CD14-positive monocyte (primary cell): ENCODE measurements around the gene CDH13. TPM values are rescaled to one million over a fixed set of nuclear protein-coding genes. Genes with fewer than 3 reads are reported as not detected.

Source experiments
- DNase-seq, 3 donors: peaks; one replicate each; pipeline ENCODE4 v3.0.0-alpha.2; 2011 to 2022
- H2AFZ ChIP-seq: 2 replicates; pipeline ENCODE4 v1.6.0; 2012; ENCODE audit warnings: mild to moderate bottlenecking, low read depth, low read length, inconsistent platforms; ENCODE audit not compliant: insufficient read depth, poor library complexity, severe bottlenecking
- H3K27ac ChIP-seq, 2 donors: 1 replicate in 1 of 2; 2 replicates in 1 of 2; pipeline ENCODE4 v1.5.1; 2012 to 2013; ENCODE audit warnings: low read length in 2 of 2, control low read depth in 1 of 2, inconsistent platforms in 1 of 2, low read depth in 1 of 2, mild to moderate bottlenecking in 1 of 2
- H3K27me3 ChIP-seq, 2 donors: one replicate each; pipeline versions ENCODE4 v1.6.0 to v1.6.1; 2011 to 2013; ENCODE audit warnings: low read length in 2 of 2; ENCODE audit not compliant: control insufficient read depth in 2 of 2, insufficient read depth in 2 of 2
- H3K36me3 ChIP-seq, 2 donors: replicated peaks in 1 of 2; 1 replicate in 1 of 2; 2 replicates in 1 of 2; pipeline versions ENCODE4 v1.5.1 to v1.6.1; 2012 to 2013; ENCODE audit warnings: low read length in 2 of 2, control low read depth in 1 of 2, inconsistent platforms in 1 of 2, mild to moderate bottlenecking in 1 of 2; ENCODE audit not compliant: insufficient read depth in 2 of 2, control insufficient read depth in 1 of 2
- H3K4me1 ChIP-seq, 2 donors: 1 replicate in 1 of 2; 2 replicates in 1 of 2; pipeline versions ENCODE4 v1.5.1 to v1.6.1; 2012 to 2013; ENCODE audit warnings: low read length in 2 of 2, control low read depth in 1 of 2, inconsistent platforms in 1 of 2, mild to moderate bottlenecking in 1 of 2, moderate library complexity in 1 of 2; ENCODE audit not compliant: insufficient read depth in 2 of 2, control insufficient read depth in 1 of 2
- H3K4me2 ChIP-seq: replicated peaks from 2 replicates; pipeline ENCODE3; 2012; ENCODE audit warnings: low read length, moderate library complexity, mild to moderate bottlenecking; ENCODE audit not compliant: poor library complexity, severe bottlenecking; ENCODE audit errors: extremely low read depth
- H3K4me3 ChIP-seq, 3 experiments: fragments of 200-600 bp in 1 of 3; sonication (generic) in 1 of 3; replicated peaks in 1 of 3; 1 replicate in 2 of 3; 2 replicates in 1 of 3; pipeline ENCODE4 v1.5.1; 2011 to 2013; ENCODE audit warnings: low read length in 3 of 3, mild to moderate bottlenecking in 3 of 3, control low read depth in 2 of 3, low read depth in 2 of 3, inconsistent platforms in 1 of 3, moderate library complexity in 1 of 3
- H3K79me2 ChIP-seq: 2 replicates; pipeline ENCODE4 v1.6.0; 2012; ENCODE audit warnings: mild to moderate bottlenecking, control low read depth, inconsistent platforms, low read length, moderate library complexity; ENCODE audit not compliant: insufficient read depth
- H3K9ac ChIP-seq: 2 replicates; pipeline ENCODE4 v1.6.0; 2017; ENCODE audit warnings: low read length, mild to moderate bottlenecking; ENCODE audit not compliant: insufficient read depth, poor library complexity, severe bottlenecking
- H3K9me3 ChIP-seq, 2 donors: replicated peaks in 1 of 2; 1 replicate in 1 of 2; 2 replicates in 1 of 2; pipeline versions ENCODE4 v1.5.1 to v1.6.1; 2012 to 2013; ENCODE audit warnings: low read length in 2 of 2, control low read depth in 1 of 2; ENCODE audit not compliant: control insufficient read depth in 1 of 2, insufficient read depth in 1 of 2
- H4K20me1 ChIP-seq: 2 replicates; pipeline ENCODE4 v1.6.0; 2012; ENCODE audit warnings: mild to moderate bottlenecking, low read length, control low read depth, moderate library complexity; ENCODE audit not compliant: insufficient read depth
- H3K27ac Mint-ChIP-seq, 7 donors: one replicate each; pipeline ENCODE4 v1.8.0; 2020; ENCODE audit warnings: mild to moderate bottlenecking in 7 of 7, mixed read lengths in 7 of 7, moderate library complexity in 6 of 7, inconsistent platforms in 2 of 7
- H3K27me3 Mint-ChIP-seq, 3 donors: one replicate each; pipeline ENCODE4 v1.8.0; 2021 to 2022; ENCODE audit warnings: low read depth in 3 of 3, mild to moderate bottlenecking in 3 of 3, mixed read lengths in 3 of 3, moderate library complexity in 3 of 3, inconsistent platforms in 1 of 3
- H3K36me3 Mint-ChIP-seq, 2 donors: one replicate each; pipeline ENCODE4 v1.8.0; 2020; ENCODE audit warnings: mixed read lengths in 2 of 2, inconsistent platforms in 1 of 2, mild to moderate bottlenecking in 1 of 2
- H3K4me1 Mint-ChIP-seq: one replicate; pipeline ENCODE4 v1.8.0; 2020; ENCODE audit warnings: mild to moderate bottlenecking, mixed read lengths
- H3K4me3 Mint-ChIP-seq, 2 donors: one replicate each; pipeline ENCODE4 v1.8.0; 2020; ENCODE audit warnings: mild to moderate bottlenecking in 2 of 2, mixed read lengths in 2 of 2, moderate library complexity in 1 of 2
- H3K9me3 Mint-ChIP-seq, 7 donors: one replicate each; pipeline ENCODE4 v1.8.0; 2020 to 2022; ENCODE audit warnings: mixed read lengths in 7 of 7, mild to moderate bottlenecking in 6 of 7, moderate library complexity in 6 of 7, inconsistent platforms in 2 of 7
- WGBS: methylation state at CpG from one replicate; pipeline ENCODE4 v1.1.5; 2013; ENCODE audit warnings: missing lambda C conversion rate; ENCODE audit not compliant: insufficient coverage; 5-methylcytosine and 5-hydroxymethylcytosine counted together
- intact Hi-C, 2 donors: fragments of 100-400 bp; cut with micrococcal nuclease; formaldehyde crosslinking; loops; one replicate each; pipeline versions ENCODE4 v1.15.0 to v1.15.1; 2023
- polyA plus RNA-seq, 3 donors: library from polyadenylated mRNA; depleted of rRNA in 1 of 3; unstranded in 2 of 3; stranded (reverse) in 1 of 3; fragments of 300-500 nt in 2 of 3; fragments of >200 nt in 1 of 3; fragmentation: Illumina TruSeq in 2 of 3; gene quantifications; 1 replicate in 2 of 3; 2 replicates in 1 of 3; pipeline ENCODE4 v1.2.3, GENCODE V29; 2012 to 2021
- TF ChIP-seq, protein P1 (sequence below): fragments of 200-600 bp; IDR thresholded peaks from one replicate; pipeline ENCODE4 v1.8.0; 2022; ENCODE audit warnings: antibody characterized with exemption, mild to moderate bottlenecking

CDH13 gene
- polyA plus RNA-seq, 3 donors: 0.13 to 0.19 TPM; not detected in 1

GRCh38 chr16:83318390-83318789 is 691.6 kb downstream of the CDH13 start:
- Histone ChIP-seq H3K4me3 (no peak overlapping the region), H3K9me3 (no peaks in the 10 kb centered on the region), H3K79me2 (no peaks in the 10 kb centered on the region), H4K20me1 (no peaks in the 10 kb centered on the region), H3K27me3 (no peaks in the 10 kb centered on the region), H2AFZ (no peak overlapping the region), H3K36me3 (no peaks in the 10 kb centered on the region), H3K4me1 (no peaks in the 10 kb centered on the region), H3K9ac (no peak overlapping the region), H3K4me2 (no peak overlapping the region), H3K27ac (no peak overlapping the region)
- Mint-ChIP-seq H3K27ac (no peak overlapping the region), H3K4me3 (no peak overlapping the region), H3K27me3 (peaks cover 0 to 7% (median 2%) of the 10 kb centered on the region in 3 donors), H3K4me1 (no peaks in the 10 kb centered on the region), H3K9me3 (peaks cover 0 to 11% (median 6%) of the 10 kb centered on the region in 7 donors), H3K36me3 (no peaks in the 10 kb centered on the region)
- DNase-seq: no peak
- intact Hi-C loops: no loop called here
- WGBS: 88% methylated on average over 6 of the region's 7 CpGs
- TF ChIP-seq, protein P1, sequence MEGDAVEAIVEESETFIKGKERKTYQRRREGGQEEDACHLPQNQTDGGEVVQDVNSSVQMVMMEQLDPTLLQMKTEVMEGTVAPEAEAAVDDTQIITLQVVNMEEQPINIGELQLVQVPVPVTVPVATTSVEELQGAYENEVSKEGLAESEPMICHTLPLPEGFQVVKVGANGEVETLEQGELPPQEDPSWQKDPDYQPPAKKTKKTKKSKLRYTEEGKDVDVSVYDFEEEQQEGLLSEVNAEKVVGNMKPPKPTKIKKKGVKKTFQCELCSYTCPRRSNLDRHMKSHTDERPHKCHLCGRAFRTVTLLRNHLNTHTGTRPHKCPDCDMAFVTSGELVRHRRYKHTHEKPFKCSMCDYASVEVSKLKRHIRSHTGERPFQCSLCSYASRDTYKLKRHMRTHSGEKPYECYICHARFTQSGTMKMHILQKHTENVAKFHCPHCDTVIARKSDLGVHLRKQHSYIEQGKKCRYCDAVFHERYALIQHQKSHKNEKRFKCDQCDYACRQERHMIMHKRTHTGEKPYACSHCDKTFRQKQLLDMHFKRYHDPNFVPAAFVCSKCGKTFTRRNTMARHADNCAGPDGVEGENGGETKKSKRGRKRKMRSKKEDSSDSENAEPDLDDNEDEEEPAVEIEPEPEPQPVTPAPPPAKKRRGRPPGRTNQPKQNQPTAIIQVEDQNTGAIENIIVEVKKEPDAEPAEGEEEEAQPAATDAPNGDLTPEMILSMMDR: no peak

GRCh38 chr16:83328936-83329335 is 702.2 kb downstream of the CDH13 start:
- Mint-ChIP-seq H3K36me3 (no peaks in the 10 kb centered on the region), H3K4me3 (no peak overlapping the region), H3K27ac (no peak overlapping the region), H3K9me3 (peaks cover 0 to under 1% (median 0%) of the 10 kb centered on the region in 7 donors), H3K4me1 (no peaks in the 10 kb centered on the region), H3K27me3 (peaks cover 0 to 17% (median 3%) of the 10 kb centered on the region in 3 donors)
- DNase-seq: no peak
- Histone ChIP-seq H3K27ac (no peak overlapping the region), H3K9ac (no peak overlapping the region), H3K27me3 (no peaks in the 10 kb centered on the region), H3K79me2 (no peaks in the 10 kb centered on the region), H3K36me3 (no peaks in the 10 kb centered on the region), H3K4me1 (no peaks in the 10 kb centered on the region), H3K9me3 (no peaks in the 10 kb centered on the region), H4K20me1 (no peaks in the 10 kb centered on the region), H2AFZ (no peak overlapping the region), H3K4me2 (no peak overlapping the region), H3K4me3 (no peak overlapping the region)
- intact Hi-C loops: no loop called here
- TF ChIP-seq, protein P1: no peak
- WGBS: 92% methylated on average over 3 of the region's 3 CpGs
